Measurements from ENCODE around the gene ACP5. TPM values are rescaled to one million over a fixed set of nuclear protein-coding genes. Genes with fewer than 3 reads are reported as not detected.
"Not testable (repeated sequence)": the region's sequence is repeated elsewhere in the genome, so short reads cannot be mapped to it uniquely, and the experiment has no call there.

Gene ACP5
- total RNA-seq, 3 donors from 2014 or later (not counting 1 experiment from before 2014, with no cell fraction given): 14.9 to 20.3 (median 18.8) TPM

GRCh38 chr19:11570039-11570462, 7.4 kb downstream of the ACP5 start:
- peaks cover 27% of the 10 kb centered on the region for H3K4me1 ChIP-seq (ENCODE audit: control insufficient read depth, insufficient read depth, low read length)
- H3K36me3 ChIP-seq (ENCODE audit: control insufficient read depth, insufficient read depth, low read length): no peaks in the 10 kb centered on the region
- no peaks in the 10 kb centered on the region for H3K27me3 Mint-ChIP-seq (ENCODE audit: low read depth in 2 of 2)
- H3K4me1 Mint-ChIP-seq: peaks cover 7 to 9% of the 10 kb centered on the region in 2 donors
- WGBS (ENCODE audit: insufficient coverage): 70% methylated on average over 5 of the region's 5 CpGs
- intact Hi-C loops (cut with micrococcal nuclease): no loop called here
- H3K9me3 Mint-ChIP-seq: no peaks in the 10 kb centered on the region
- no peak for TF ChIP-seq CTCF (IDR thresholded peaks at IDR 0.05)
- no peak overlapping the region for H3K27ac Mint-ChIP-seq
- ATAC-seq (no peak), DNase-seq (no peak)
- no peak overlapping the region for H3K4me3 ChIP-seq (ENCODE audit: low read length)
- H3K4me3 Mint-ChIP-seq: no peak overlapping the region
- no peaks in the 10 kb centered on the region for H3K27me3 ChIP-seq (ENCODE audit: control insufficient read depth, insufficient read depth, low read length)
- H3K9me3 ChIP-seq (ENCODE audit: control insufficient read depth, insufficient read depth, low read length): no peaks in the 10 kb centered on the region
- H3K36me3 Mint-ChIP-seq: no peaks in the 10 kb centered on the region
- no peak overlapping the region for H3K27ac ChIP-seq (ENCODE audit: low read length)

DNA sequence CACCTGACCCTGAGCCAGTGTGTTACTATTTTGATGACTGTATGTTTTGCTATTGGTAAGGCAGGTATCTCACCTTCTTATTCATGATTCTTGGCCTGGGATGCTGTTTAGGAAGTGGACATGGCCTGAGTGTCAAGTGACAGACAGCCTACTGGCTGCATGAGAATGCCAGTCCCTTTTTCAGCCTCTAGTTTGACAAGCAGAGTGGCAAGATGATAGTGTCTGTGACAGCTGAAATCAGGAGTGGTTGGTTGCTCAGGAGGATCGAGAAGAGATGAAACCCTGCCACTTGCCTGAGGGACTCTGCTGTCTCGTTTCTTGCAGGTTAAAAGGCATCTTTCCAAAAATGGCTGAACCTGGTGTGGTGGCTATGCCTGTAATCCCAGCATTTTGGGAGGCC, 11.3 kb downstream of the ACP5 start:
- peak overlapping the region in 1 of 2 donors; percentile 78 for H3K27ac Mint-ChIP-seq
- WGBS (ENCODE audit: insufficient coverage): 85% methylated on average over 2 of the region's 2 CpGs
- Histone ChIP-seq H3K4me3 (ENCODE audit: low read length) (no peak overlapping the region), H3K27ac (ENCODE audit: low read length) (no peak overlapping the region), H3K4me1 (ENCODE audit: control insufficient read depth, insufficient read depth, low read length) (peaks cover 15% of the 10 kb centered on the region), H3K27me3 (ENCODE audit: control insufficient read depth, insufficient read depth, low read length) (no peaks in the 10 kb centered on the region), H3K9me3 (ENCODE audit: control insufficient read depth, insufficient read depth, low read length) (no peaks in the 10 kb centered on the region), H3K36me3 (ENCODE audit: control insufficient read depth, insufficient read depth, low read length) (no peaks in the 10 kb centered on the region)
- ATAC-seq (no peak), DNase-seq (no peak)
- no peaks in the 10 kb centered on the region for H3K9me3 Mint-ChIP-seq
- H3K27me3 Mint-ChIP-seq (ENCODE audit: low read depth in 2 of 2): no peaks in the 10 kb centered on the region
- H3K36me3 Mint-ChIP-seq: no peaks in the 10 kb centered on the region
- H3K4me1 Mint-ChIP-seq: peaks cover 7 to 9% of the 10 kb centered on the region in 2 donors
- intact Hi-C loops (cut with micrococcal nuclease): no loop called here
- peak overlapping the region; percentile 47 for H3K4me3 Mint-ChIP-seq
- TF ChIP-seq CTCF (IDR thresholded peaks at IDR 0.05): no peak

- ATAC-seq; H3K27me3 Mint-ChIP-seq (ENCODE audit: low read depth in 2 of 2); H3K27ac Mint-ChIP-seq; H3K36me3 Mint-ChIP-seq; H3K36me3 ChIP-seq (ENCODE audit: control insufficient read depth, insufficient read depth, low read length); H3K9me3 ChIP-seq (ENCODE audit: control insufficient read depth, insufficient read depth, low read length); H3K4me3 Mint-ChIP-seq; H3K27me3 ChIP-seq (ENCODE audit: control insufficient read depth, insufficient read depth, low read length); H3K4me3 ChIP-seq (ENCODE audit: low read length); intact Hi-C loops (cut with micrococcal nuclease); H3K9me3 Mint-ChIP-seq; H3K27ac ChIP-seq (ENCODE audit: low read length); DNase-seq: not testable (repeated sequence)
- H3K4me1 Mint-ChIP-seq: peaks cover 7 to 11% of the 10 kb centered on the region in 2 donors
- WGBS (ENCODE audit: insufficient coverage): 81% methylated on average over 3 of the region's 5 CpGs
- peaks cover 15% of the 10 kb centered on the region for H3K4me1 ChIP-seq (ENCODE audit: control insufficient read depth, insufficient read depth, low read length)
These were observed 11.8 kb downstream of the ACP5 start for GRCh38 chr19:11565649-11565980.

DNA sequence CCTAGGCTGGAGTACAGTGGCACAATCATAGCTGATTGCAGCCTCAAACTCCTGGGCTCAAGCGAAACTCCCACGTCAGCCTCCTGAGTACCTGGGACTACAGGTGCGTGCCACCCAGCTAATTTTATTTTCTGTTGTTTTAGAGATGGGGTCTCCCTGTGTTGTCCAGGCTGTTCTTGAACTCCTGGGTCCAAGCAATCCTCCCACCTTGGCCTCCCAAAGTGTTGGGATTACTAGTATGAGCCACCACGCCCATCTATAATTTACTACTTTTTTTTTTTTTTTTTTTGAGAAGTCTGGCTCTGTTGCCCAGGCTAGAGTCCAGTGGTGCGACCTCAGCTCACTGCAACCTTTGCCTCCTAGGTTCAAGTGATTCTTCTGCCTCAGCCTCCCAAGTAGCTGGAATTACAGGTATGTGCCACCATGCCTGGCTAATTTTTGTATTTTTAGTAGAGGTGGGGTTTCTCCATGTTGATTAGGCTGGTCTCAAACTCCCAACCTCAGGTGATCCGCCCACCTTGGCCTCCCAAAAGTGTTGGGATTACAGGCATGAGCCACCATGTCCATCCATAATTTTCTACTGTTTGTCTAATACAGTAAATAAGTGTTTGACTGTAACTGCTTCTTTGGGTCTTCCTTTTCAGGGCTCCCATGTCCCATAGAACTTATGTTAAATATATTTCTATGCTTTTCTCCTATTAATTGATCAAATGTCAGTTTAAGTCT, 13.2 kb downstream of the ACP5 start:
- H3K9me3 ChIP-seq (ENCODE audit: control insufficient read depth, insufficient read depth, low read length); H3K4me3 Mint-ChIP-seq; H3K27ac ChIP-seq (ENCODE audit: low read length); H3K36me3 Mint-ChIP-seq; H3K27me3 ChIP-seq (ENCODE audit: control insufficient read depth, insufficient read depth, low read length); ATAC-seq; intact Hi-C loops (cut with micrococcal nuclease); H3K9me3 Mint-ChIP-seq; H3K27me3 Mint-ChIP-seq (ENCODE audit: low read depth in 2 of 2); DNase-seq; H3K36me3 ChIP-seq (ENCODE audit: control insufficient read depth, insufficient read depth, low read length); H3K27ac Mint-ChIP-seq; H3K4me3 ChIP-seq (ENCODE audit: low read length): not testable (repeated sequence)
- H3K4me1 Mint-ChIP-seq: peaks cover 16 to 21% of the 10 kb centered on the region in 2 donors
- 86% methylated on average over 6 of the region's 6 CpGs for WGBS (ENCODE audit: insufficient coverage)
- peaks cover 26% of the 10 kb centered on the region for H3K4me1 ChIP-seq (ENCODE audit: control insufficient read depth, insufficient read depth, low read length)
